ENCODE data around the gene CDHR1.
"Not testable (repeated sequence)": the region's sequence is repeated elsewhere in the genome, so short reads cannot be mapped to it uniquely, and the experiment has no call there.

- not testable (repeated sequence) for TF ChIP-seq CTCF, POLR2A, POLR2AphosphoS5 (IDR thresholded peaks at IDR 0.05)
Measured at GRCh38 chr10:84180386-84180785, 14.0 kb upstream of the CDHR1 start.

All from breast epithelium (tissue), 3 donors.